CD1c-positive myeloid dendritic cell (primary cell): ENCODE measurements around the gene CH25H.

Source experiments
- DNase-seq: peaks from one replicate; pipeline ENCODE4 v3.0.0-alpha.2; 2016; ENCODE audit errors: extremely low spot score

Gene CH25H

GRCh38 chr10:89233033-89233432 lies 25.9 kb upstream of the CH25H start:
- no peak for DNase-seq

- no peak for DNase-seq
Observed at GRCh38 chr10:89228962-89229361, 21.8 kb upstream of the CH25H start.

- no peak for DNase-seq
Observed at GRCh38 chr10:89228146-89228545, 21.0 kb upstream of the CH25H start.

- no peak for DNase-seq
Observed at GRCh38 chr10:89226891-89227290, 19.8 kb upstream of the CH25H start.

GRCh38 chr10:89224739-89225443 lies 17.8 kb upstream of the CH25H start:
- DNase-seq: no peak

- DNase-seq: no peak
Observed at GRCh38 chr10:89221919-89222318, 14.8 kb upstream of the CH25H start.

- no peak for DNase-seq
Observed at GRCh38 chr10:89219513-89220218, 12.5 kb upstream of the CH25H start.

- peak; percentile 84 for DNase-seq
Observed at GRCh38 chr10:89217057-89217990, 10.2 kb upstream of the CH25H start.

GRCh38 chr10:89216056-89216455 lies 8.9 kb upstream of the CH25H start:
- no peak for DNase-seq

- DNase-seq: no peak
Observed at GRCh38 chr10:89215511-89215910, 8.4 kb upstream of the CH25H start.

GRCh38 chr10:89214566-89215165 lies 7.5 kb upstream of the CH25H start:
- DNase-seq: no peak

- peak; percentile 69 for DNase-seq
Observed at GRCh38 chr10:89213191-89213808, 6.2 kb upstream of the CH25H start.

- DNase-seq: no peak
Observed at GRCh38 chr10:89210794-89211425, 3.8 kb upstream of the CH25H start.

- DNase-seq: no peak
Observed at GRCh38 chr10:89209718-89210117, 2.6 kb upstream of the CH25H start.

GRCh38 chr10:89207801-89208551 lies 859 bp upstream of the CH25H start:
- DNase-seq: peak; percentile 35

- peak; percentile 48 for DNase-seq
Observed at GRCh38 chr10:89206402-89207180, 526 bp downstream of the CH25H start.

- no peak for DNase-seq
Observed at GRCh38 chr10:89204621-89205185, 2.4 kb downstream of the CH25H start.

GRCh38 chr10:89203237-89203636 lies 3.9 kb downstream of the CH25H start:
- no peak for DNase-seq

- DNase-seq: no peak
Observed at GRCh38 chr10:89202033-89202425, 5.1 kb downstream of the CH25H start.
